ENCODE data around the gene UBE2V1.

GRCh38 chr20:50107086-50107660 is 5.8 kb downstream of the UBE2V1 start:
- TF ChIP-seq CTCF (conservative IDR thresholded peaks at IDR 0.05; ENCODE audit: low read length) = no peak
- no peak for TF ChIP-seq EZH2phosphoT487 (IDR thresholded peaks at IDR 0.05; ENCODE audit: borderline replicate concordance, low read depth, low read length)
